Lower leg skin (tissue), 4 donors: ENCODE measurements around the gene PLD2. TPM values are rescaled to one million over a fixed set of nuclear protein-coding genes. Genes with fewer than 3 reads are reported as not detected.
A peak's percentile ranks its signal among the peaks of the same experiment; 100 is the strongest.

Experiments used
- DNase-seq, 2 donors: peaks; one replicate each; pipeline ENCODE4 v3.0.0-alpha.2; 2019; ENCODE audit warnings: low spot score in 2 of 2
- H3K4me3 ChIP-seq: fragments of 200-600 bp; sonication (generic); 2 replicates; pipeline ENCODE4 v1.5.1; 2017; ENCODE audit warnings: mild to moderate bottlenecking, low read depth; ENCODE audit not compliant: poor library complexity, severe bottlenecking
- CTCF ChIP-seq, 3 donors: fragments of 450-650 bp; IDR thresholded peaks; one replicate each; pipeline ENCODE4 v1.5.1; 2016; ENCODE audit warnings: antibody characterized with exemption in 3 of 3, mild to moderate bottlenecking in 3 of 3, moderate library complexity in 2 of 3
- POLR2A ChIP-seq, 2 donors: fragments of 450-650 bp; IDR thresholded peaks; one replicate each; pipeline ENCODE4 v1.6.1; 2016 to 2017; ENCODE audit warnings: antibody characterized with exemption in 2 of 2, mild to moderate bottlenecking in 1 of 2, moderate library complexity in 1 of 2
- WGBS, 2 donors: methylation state at CpG; one replicate each; pipeline ENCODE4 v1.1.5; 2018; 5-methylcytosine and 5-hydroxymethylcytosine counted together
- intact Hi-C: fragments of 100-400 bp; cut with DNase I; formaldehyde crosslinking; loops from one replicate; pipeline ENCODE4 v1.15.0; 2023; ENCODE audit warnings: low total_unique reads
- total RNA-seq, 4 donors: library from RNA; depleted of rRNA; stranded (reverse); fragments of >200 nt; gene quantifications; one replicate each; pipeline ENCODE4 v1.1.0, GENCODE V29; 2016

PLD2 gene
- total RNA-seq, 4 donors from 2014 or later = 40.1 to 78.8 (median 56.3) TPM

GRCh38 chr17:4788159-4788806 is 18.7 kb upstream of the PLD2 start:
- TF ChIP-seq CTCF (IDR thresholded peaks at IDR 0.05) (no peak), POLR2A (IDR thresholded peaks at IDR 0.05) (no peak)
- no peak for DNase-seq
- H3K4me3 ChIP-seq = no peak overlapping the region
- 76 to 78% methylated on average over 14 of the region's 14 CpGs for WGBS, 2 donors
- intact Hi-C loops = loop anchor here (5.0 kb wide), 2 partner anchors 51 to 94 kb away; partner anchors contain the start of genes CXCL16 and ZMYND15

- no peak for TF ChIP-seq CTCF (IDR thresholded peaks at IDR 0.05)
- no peak for TF ChIP-seq POLR2A (IDR thresholded peaks at IDR 0.05)
- WGBS, 2 donors = 32 to 37% methylated on average over 58 of the region's 62 CpGs
- no peak for DNase-seq
- H3K4me3 ChIP-seq = peak within 1 kb of the TSS; percentile 43
- intact Hi-C loops = loop anchor here (5.0 kb wide), 2 partner anchors 52 to 93 kb away; partner anchors contain the start of genes CXCL16 and ZMYND15
These were observed 17.9 kb upstream of the PLD2 start, which contains the start of gene GLTPD2 for GRCh38 chr17:4788807-4789700. Gene GLTPD2 (plus strand): TSS chr17:4788964. CDS start chr17:4789012, 48 bp downstream.

GRCh38 chr17:4789701-4789950 is 17.3 kb upstream of the PLD2 start:
- 1% methylated on average over 16 to 20 of the region's 25 CpGs for WGBS, 2 donors
- intact Hi-C loops = loop anchor here (5.0 kb wide), 2 partner anchors 52 to 93 kb away; partner anchors contain the start of genes CXCL16 and ZMYND15
- H3K4me3 ChIP-seq = peak overlapping the region; percentile 43
- no peak for DNase-seq
- TF ChIP-seq POLR2A (IDR thresholded peaks at IDR 0.05) (no peak), CTCF (IDR thresholded peaks at IDR 0.05) (no peak)

DNA sequence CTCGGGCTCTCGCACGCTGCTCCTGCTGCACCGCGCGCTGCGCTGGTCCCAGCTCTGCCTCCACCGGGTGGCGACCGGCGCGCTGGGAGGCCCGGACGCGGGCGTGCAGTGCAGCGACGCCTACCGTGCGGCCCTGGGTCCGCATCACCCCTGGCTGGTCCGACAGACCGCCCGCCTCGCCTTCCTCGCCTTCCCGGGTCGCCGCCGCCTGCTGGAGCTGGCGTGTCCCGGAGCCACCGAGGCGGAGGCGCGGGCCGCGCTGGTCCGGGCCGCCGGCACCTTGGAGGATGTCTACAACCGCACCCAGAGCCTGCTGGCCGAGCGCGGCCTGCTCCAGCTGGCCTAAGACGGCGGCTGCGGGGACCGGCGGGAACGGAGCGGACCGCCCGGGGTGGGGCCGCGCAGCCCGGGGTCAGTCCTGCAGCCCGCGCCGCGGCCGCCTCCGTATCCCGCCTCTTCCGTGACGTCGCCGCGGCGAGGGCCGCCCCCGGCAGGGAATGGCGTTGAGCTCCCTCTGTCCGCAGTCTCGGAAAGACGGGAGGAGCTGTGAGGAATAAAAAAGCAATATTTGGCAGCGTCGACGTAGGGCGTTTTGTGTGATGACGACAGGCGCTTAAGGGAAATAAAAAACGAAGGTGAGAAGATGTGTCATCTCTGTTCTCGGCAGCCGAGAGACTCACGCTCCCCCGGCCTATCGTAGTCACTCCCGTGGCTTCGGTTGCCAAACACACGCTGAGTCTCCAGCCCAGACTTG is 16.8 kb upstream of the PLD2 start:
- 0 to 1% methylated on average over 24 to 49 of the region's 91 CpGs for WGBS, 2 donors
- intact Hi-C loops = loop anchor here (5.0 kb wide), 2 partner anchors 53 to 92 kb away; partner anchors contain the start of genes CXCL16 and ZMYND15
- TF ChIP-seq POLR2A (IDR thresholded peaks at IDR 0.05) = peak in 1 of 2 donors; percentile 48
- TF ChIP-seq CTCF (IDR thresholded peaks at IDR 0.05) = peak in 1 of 3 donors; percentile 23
- H3K4me3 ChIP-seq = peak overlapping the region; percentile 43
- peak; percentile 78 to 96 for DNase-seq

DNA sequence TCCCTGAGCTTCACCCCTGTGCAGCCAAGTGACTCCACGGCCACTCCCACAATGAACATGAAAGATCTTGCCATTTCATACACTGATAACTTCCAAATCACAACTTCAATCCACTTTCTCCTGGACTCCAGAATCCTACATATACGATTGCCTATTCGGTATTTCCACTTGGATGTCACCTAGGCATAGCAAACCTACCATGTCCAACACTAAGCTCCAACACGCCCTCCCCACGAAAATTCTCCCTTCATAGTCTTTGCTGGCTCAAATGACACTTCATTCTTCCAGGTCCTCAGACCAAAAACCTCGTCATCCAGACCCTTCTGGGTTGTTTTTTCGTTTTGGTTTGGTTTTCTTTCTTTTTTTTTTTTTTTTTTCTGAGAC is 16.3 kb upstream of the PLD2 start:
- H3K4me3 ChIP-seq = no peak overlapping the region
- DNase-seq = no peak
- TF ChIP-seq POLR2A (IDR thresholded peaks at IDR 0.05) (no peak), CTCF (IDR thresholded peaks at IDR 0.05) (no peak)
- intact Hi-C loops = no loop called here
- WGBS, 2 donors = 34 to 46% methylated on average over 7 of the region's 7 CpGs
